ENCODE results near the gene TBX1.

TBX1 gene

GRCh38 chr22:19809741-19810140 lies 49.2 kb downstream of the TBX1 start:
- no peak for DNase-seq (ENCODE audit: low read depth, low spot score)
- H3K27ac ChIP-seq = no peak overlapping the region

GRCh38 chr22:19810381-19811201 lies 50.0 kb downstream of the TBX1 start:
- no peak overlapping the region for H3K27ac ChIP-seq
- no peak for DNase-seq (ENCODE audit: low read depth, low spot score)

- no peak for DNase-seq (ENCODE audit: low read depth, low spot score)
- H3K27ac ChIP-seq = no peak overlapping the region
Observed at GRCh38 chr22:19811211-19811621, 50.6 kb downstream of the TBX1 start.

GRCh38 chr22:19811811-19812771 lies 51.5 kb downstream of the TBX1 start:
- no peak for DNase-seq (ENCODE audit: low read depth, low spot score)
- no peak overlapping the region for H3K27ac ChIP-seq

- H3K27ac ChIP-seq = no peak overlapping the region
- no peak for DNase-seq (ENCODE audit: low read depth, low spot score)
Observed at GRCh38 chr22:19812910-19813309, 52.3 kb downstream of the TBX1 start.

- no peak overlapping the region for H3K27ac ChIP-seq
- DNase-seq (ENCODE audit: low read depth, low spot score) = no peak
Observed at GRCh38 chr22:19814428-19814827, 53.9 kb downstream of the TBX1 start.

GRCh38 chr22:19815093-19815822 lies 54.7 kb downstream of the TBX1 start:
- DNase-seq (ENCODE audit: low read depth, low spot score) = no peak
- H3K27ac ChIP-seq = no peak overlapping the region

GRCh38 chr22:19815823-19816290 lies 55.3 kb downstream of the TBX1 start:
- DNase-seq (ENCODE audit: low read depth, low spot score) = no peak
- H3K27ac ChIP-seq = no peak overlapping the region

- H3K27ac ChIP-seq = no peak overlapping the region
Observed at GRCh38 chr22:19816372-19817119, 56.0 kb downstream of the TBX1 start.

More at GRCh38 chr22:19816372-19817119, 56.0 kb downstream of the TBX1 start:
- no peak for DNase-seq (ENCODE audit: low read depth, low spot score)

All from epithelial cell of prostate (primary cell).